ENCODE measurements around the gene POLE.

DNA sequence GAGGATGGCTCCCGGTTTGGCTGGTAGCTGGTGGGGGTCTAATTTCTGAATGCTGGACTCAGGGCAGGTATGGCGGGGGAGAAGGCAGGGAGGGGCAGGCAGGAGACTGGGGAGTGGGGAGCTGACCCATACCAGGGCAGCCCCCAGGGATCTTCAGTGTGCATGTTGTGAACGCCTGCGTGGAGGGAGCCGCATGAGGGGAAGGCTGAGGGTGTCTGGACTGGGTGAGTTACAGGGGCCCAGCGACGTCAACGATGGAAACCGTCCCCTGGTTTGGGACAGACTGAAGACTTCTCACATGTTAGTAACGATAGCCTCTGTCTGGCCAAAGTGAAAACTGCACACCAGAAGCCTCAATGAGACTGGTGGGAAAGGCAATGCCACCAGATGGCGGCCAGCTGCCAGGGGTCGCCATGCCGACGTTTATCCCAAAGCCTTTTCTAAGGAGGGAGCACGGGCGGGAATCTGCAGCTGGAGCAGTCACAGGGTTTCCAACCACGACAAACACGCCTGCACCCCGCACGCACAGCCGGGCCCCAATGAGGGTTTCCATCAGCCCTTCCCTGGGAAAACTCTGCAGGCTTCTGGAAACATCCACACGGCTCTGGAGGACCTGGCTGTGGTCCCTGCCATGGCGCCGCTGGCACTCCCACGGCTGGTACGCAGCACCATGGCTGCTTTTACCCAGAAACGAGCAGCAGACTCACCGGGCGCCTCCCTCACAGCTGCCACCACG is 37.5 kb upstream of the POLE start:
- TF ChIP-seq, protein P1, sequence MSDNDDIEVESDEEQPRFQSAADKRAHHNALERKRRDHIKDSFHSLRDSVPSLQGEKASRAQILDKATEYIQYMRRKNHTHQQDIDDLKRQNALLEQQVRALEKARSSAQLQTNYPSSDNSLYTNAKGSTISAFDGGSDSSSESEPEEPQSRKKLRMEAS (CRISPR knock-in tag; IDR thresholded peaks at IDR 0.05), result no peak
- TF ChIP-seq, protein P2, sequence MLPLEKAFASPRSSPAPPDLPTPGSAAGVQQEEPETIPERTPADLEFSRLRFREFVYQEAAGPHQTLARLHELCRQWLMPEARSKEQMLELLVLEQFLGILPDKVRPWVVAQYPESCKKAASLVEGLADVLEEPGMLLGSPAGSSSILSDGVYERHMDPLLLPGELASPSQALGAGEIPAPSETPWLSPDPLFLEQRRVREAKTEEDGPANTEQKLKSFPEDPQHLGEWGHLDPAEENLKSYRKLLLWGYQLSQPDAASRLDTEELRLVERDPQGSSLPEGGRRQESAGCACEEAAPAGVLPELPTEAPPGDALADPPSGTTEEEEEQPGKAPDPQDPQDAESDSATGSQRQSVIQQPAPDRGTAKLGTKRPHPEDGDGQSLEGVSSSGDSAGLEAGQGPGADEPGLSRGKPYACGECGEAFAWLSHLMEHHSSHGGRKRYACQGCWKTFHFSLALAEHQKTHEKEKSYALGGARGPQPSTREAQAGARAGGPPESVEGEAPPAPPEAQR (CRISPR knock-in tag; IDR thresholded peaks at IDR 0.05), result no peak
- TF ChIP-seq, protein P3, sequence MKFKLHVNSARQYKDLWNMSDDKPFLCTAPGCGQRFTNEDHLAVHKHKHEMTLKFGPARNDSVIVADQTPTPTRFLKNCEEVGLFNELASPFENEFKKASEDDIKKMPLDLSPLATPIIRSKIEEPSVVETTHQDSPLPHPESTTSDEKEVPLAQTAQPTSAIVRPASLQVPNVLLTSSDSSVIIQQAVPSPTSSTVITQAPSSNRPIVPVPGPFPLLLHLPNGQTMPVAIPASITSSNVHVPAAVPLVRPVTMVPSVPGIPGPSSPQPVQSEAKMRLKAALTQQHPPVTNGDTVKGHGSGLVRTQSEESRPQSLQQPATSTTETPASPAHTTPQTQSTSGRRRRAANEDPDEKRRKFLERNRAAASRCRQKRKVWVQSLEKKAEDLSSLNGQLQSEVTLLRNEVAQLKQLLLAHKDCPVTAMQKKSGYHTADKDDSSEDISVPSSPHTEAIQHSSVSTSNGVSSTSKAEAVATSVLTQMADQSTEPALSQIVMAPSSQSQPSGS (CRISPR knock-in tag; IDR thresholded peaks at IDR 0.05; ENCODE audit: borderline replicate concordance, low read depth), result no peak
- TF ChIP-seq, protein P4, sequence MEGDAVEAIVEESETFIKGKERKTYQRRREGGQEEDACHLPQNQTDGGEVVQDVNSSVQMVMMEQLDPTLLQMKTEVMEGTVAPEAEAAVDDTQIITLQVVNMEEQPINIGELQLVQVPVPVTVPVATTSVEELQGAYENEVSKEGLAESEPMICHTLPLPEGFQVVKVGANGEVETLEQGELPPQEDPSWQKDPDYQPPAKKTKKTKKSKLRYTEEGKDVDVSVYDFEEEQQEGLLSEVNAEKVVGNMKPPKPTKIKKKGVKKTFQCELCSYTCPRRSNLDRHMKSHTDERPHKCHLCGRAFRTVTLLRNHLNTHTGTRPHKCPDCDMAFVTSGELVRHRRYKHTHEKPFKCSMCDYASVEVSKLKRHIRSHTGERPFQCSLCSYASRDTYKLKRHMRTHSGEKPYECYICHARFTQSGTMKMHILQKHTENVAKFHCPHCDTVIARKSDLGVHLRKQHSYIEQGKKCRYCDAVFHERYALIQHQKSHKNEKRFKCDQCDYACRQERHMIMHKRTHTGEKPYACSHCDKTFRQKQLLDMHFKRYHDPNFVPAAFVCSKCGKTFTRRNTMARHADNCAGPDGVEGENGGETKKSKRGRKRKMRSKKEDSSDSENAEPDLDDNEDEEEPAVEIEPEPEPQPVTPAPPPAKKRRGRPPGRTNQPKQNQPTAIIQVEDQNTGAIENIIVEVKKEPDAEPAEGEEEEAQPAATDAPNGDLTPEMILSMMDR (IDR thresholded peaks at IDR 0.05), result no peak
- TF ChIP-seq, protein P5, sequence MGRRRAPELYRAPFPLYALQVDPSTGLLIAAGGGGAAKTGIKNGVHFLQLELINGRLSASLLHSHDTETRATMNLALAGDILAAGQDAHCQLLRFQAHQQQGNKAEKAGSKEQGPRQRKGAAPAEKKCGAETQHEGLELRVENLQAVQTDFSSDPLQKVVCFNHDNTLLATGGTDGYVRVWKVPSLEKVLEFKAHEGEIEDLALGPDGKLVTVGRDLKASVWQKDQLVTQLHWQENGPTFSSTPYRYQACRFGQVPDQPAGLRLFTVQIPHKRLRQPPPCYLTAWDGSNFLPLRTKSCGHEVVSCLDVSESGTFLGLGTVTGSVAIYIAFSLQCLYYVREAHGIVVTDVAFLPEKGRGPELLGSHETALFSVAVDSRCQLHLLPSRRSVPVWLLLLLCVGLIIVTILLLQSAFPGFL (CRISPR knock-in tag; IDR thresholded peaks at IDR 0.05; ENCODE audit: borderline replicate concordance), result no peak
- TF ChIP-seq, protein P6, sequence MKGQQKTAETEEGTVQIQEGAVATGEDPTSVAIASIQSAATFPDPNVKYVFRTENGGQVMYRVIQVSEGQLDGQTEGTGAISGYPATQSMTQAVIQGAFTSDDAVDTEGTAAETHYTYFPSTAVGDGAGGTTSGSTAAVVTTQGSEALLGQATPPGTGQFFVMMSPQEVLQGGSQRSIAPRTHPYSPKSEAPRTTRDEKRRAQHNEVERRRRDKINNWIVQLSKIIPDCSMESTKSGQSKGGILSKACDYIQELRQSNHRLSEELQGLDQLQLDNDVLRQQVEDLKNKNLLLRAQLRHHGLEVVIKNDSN (CRISPR knock-in tag; IDR thresholded peaks at IDR 0.05), result no peak
- TF ChIP-seq, protein P7, sequence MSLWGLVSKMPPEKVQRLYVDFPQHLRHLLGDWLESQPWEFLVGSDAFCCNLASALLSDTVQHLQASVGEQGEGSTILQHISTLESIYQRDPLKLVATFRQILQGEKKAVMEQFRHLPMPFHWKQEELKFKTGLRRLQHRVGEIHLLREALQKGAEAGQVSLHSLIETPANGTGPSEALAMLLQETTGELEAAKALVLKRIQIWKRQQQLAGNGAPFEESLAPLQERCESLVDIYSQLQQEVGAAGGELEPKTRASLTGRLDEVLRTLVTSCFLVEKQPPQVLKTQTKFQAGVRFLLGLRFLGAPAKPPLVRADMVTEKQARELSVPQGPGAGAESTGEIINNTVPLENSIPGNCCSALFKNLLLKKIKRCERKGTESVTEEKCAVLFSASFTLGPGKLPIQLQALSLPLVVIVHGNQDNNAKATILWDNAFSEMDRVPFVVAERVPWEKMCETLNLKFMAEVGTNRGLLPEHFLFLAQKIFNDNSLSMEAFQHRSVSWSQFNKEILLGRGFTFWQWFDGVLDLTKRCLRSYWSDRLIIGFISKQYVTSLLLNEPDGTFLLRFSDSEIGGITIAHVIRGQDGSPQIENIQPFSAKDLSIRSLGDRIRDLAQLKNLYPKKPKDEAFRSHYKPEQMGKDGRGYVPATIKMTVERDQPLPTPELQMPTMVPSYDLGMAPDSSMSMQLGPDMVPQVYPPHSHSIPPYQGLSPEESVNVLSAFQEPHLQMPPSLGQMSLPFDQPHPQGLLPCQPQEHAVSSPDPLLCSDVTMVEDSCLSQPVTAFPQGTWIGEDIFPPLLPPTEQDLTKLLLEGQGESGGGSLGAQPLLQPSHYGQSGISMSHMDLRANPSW (CRISPR knock-in tag; conservative IDR thresholded peaks at IDR 0.05; ENCODE audit: low read depth), result no peak
- TF ChIP-seq, protein P8, sequence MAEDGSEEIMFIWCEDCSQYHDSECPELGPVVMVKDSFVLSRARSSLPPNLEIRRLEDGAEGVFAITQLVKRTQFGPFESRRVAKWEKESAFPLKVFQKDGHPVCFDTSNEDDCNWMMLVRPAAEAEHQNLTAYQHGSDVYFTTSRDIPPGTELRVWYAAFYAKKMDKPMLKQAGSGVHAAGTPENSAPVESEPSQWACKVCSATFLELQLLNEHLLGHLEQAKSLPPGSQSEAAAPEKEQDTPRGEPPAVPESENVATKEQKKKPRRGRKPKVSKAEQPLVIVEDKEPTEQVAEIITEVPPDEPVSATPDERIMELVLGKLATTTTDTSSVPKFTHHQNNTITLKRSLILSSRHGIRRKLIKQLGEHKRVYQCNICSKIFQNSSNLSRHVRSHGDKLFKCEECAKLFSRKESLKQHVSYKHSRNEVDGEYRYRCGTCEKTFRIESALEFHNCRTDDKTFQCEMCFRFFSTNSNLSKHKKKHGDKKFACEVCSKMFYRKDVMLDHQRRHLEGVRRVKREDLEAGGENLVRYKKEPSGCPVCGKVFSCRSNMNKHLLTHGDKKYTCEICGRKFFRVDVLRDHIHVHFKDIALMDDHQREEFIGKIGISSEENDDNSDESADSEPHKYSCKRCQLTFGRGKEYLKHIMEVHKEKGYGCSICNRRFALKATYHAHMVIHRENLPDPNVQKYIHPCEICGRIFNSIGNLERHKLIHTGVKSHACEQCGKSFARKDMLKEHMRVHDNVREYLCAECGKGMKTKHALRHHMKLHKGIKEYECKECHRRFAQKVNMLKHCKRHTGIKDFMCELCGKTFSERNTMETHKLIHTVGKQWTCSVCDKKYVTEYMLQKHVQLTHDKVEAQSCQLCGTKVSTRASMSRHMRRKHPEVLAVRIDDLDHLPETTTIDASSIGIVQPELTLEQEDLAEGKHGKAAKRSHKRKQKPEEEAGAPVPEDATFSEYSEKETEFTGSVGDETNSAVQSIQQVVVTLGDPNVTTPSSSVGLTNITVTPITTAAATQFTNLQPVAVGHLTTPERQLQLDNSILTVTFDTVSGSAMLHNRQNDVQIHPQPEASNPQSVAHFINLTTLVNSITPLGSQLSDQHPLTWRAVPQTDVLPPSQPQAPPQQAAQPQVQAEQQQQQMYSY (CRISPR knock-in tag; IDR thresholded peaks at IDR 0.05), result no peak
- no peak for TF ChIP-seq ATF1 (CRISPR knock-in tag; IDR thresholded peaks at IDR 0.05)
- no peak for TF ChIP-seq ELF4 (CRISPR knock-in tag; IDR thresholded peaks at IDR 0.05; ENCODE audit: low read depth)
- TF ChIP-seq NFE2L1 (CRISPR knock-in tag; IDR thresholded peaks at IDR 0.05), result no peak
- TF ChIP-seq FOXJ3 (CRISPR knock-in tag; IDR thresholded peaks at IDR 0.05; ENCODE audit: borderline replicate concordance), result no peak
- TF ChIP-seq, protein P9, sequence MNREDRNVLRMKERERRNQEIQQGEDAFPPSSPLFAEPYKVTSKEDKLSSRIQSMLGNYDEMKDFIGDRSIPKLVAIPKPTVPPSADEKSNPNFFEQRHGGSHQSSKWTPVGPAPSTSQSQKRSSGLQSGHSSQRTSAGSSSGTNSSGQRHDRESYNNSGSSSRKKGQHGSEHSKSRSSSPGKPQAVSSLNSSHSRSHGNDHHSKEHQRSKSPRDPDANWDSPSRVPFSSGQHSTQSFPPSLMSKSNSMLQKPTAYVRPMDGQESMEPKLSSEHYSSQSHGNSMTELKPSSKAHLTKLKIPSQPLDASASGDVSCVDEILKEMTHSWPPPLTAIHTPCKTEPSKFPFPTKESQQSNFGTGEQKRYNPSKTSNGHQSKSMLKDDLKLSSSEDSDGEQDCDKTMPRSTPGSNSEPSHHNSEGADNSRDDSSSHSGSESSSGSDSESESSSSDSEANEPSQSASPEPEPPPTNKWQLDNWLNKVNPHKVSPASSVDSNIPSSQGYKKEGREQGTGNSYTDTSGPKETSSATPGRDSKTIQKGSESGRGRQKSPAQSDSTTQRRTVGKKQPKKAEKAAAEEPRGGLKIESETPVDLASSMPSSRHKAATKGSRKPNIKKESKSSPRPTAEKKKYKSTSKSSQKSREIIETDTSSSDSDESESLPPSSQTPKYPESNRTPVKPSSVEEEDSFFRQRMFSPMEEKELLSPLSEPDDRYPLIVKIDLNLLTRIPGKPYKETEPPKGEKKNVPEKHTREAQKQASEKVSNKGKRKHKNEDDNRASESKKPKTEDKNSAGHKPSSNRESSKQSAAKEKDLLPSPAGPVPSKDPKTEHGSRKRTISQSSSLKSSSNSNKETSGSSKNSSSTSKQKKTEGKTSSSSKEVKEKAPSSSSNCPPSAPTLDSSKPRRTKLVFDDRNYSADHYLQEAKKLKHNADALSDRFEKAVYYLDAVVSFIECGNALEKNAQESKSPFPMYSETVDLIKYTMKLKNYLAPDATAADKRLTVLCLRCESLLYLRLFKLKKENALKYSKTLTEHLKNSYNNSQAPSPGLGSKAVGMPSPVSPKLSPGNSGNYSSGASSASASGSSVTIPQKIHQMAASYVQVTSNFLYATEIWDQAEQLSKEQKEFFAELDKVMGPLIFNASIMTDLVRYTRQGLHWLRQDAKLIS (CRISPR knock-in tag; IDR thresholded peaks at IDR 0.05; ENCODE audit: borderline replicate concordance), result no peak

Measured in WTC11 (cell line).